ENCODE data around the gene CX3CR1.
"Not testable (repeated sequence)": the region's sequence is repeated elsewhere in the genome, so short reads cannot be mapped to it uniquely, and the experiment has no call there.

Gene CX3CR1

GRCh38 chr3:39279745-39280517, at the start of gene CX3CR1:
Gene CX3CR1 (minus strand): TSS chr3:39280036. CDS start chr3:39266509, 13,527 bp downstream.
- no peak within 1 kb of the TSS for H3K27ac ChIP-seq (ENCODE audit: low read depth, low read length)
- H3K4me3 ChIP-seq (ENCODE audit: low read length), result no peak within 1 kb of the TSS

GRCh38 chr3:39329493-39329892, 49.7 kb upstream of the CX3CR1 start, which contains the start of gene CCR8:
Gene CCR8 (plus strand): TSS chr3:39329709. CDS start chr3:39332332, 2,623 bp downstream.
- Histone ChIP-seq H3K4me1 (ENCODE audit: control insufficient read depth, insufficient read depth, low read length) (no peaks in the 10 kb centered on the region), H3K36me3 (ENCODE audit: control insufficient read depth, insufficient read depth, low read length) (no peaks in the 10 kb centered on the region), H3K27me3 (ENCODE audit: control insufficient read depth, insufficient read depth, low read length) (no peaks in the 10 kb centered on the region), H3K4me3 (ENCODE audit: low read length) (no peak within 1 kb of the TSS), H3K27ac (ENCODE audit: low read depth, low read length) (no peak within 1 kb of the TSS), H3K9ac (ENCODE audit: low read length) (no peak within 1 kb of the TSS)

More at GRCh38 chr3:39279745-39280517, at the start of gene CX3CR1:
- Histone ChIP-seq H3K9ac (ENCODE audit: low read length) (no peak within 1 kb of the TSS), H3K27me3 (ENCODE audit: control insufficient read depth, insufficient read depth, low read length) (no peaks in the 10 kb centered on the region), H3K4me1 (ENCODE audit: control insufficient read depth, insufficient read depth, low read length) (no peaks in the 10 kb centered on the region), H3K36me3 (ENCODE audit: control insufficient read depth, insufficient read depth, low read length) (no peaks in the 10 kb centered on the region)

- Histone ChIP-seq H3K4me1 (ENCODE audit: control insufficient read depth, insufficient read depth, low read length) (no peaks in the 10 kb centered on the region), H3K27ac (ENCODE audit: low read depth, low read length) (no peak overlapping the region), H3K27me3 (ENCODE audit: control insufficient read depth, insufficient read depth, low read length) (no peaks in the 10 kb centered on the region), H3K4me3 (ENCODE audit: low read length) (no peak overlapping the region), H3K9ac (ENCODE audit: low read length) (no peak overlapping the region), H3K36me3 (ENCODE audit: control insufficient read depth, insufficient read depth, low read length) (no peaks in the 10 kb centered on the region)
Observed at GRCh38 chr3:39327746-39328349, 48.0 kb upstream of the CX3CR1 start.

- Histone ChIP-seq H3K36me3 (ENCODE audit: control insufficient read depth, insufficient read depth, low read length) (no peaks in the 10 kb centered on the region), H3K4me1 (ENCODE audit: control insufficient read depth, insufficient read depth, low read length) (no peaks in the 10 kb centered on the region), H3K9ac (ENCODE audit: low read length) (no peak overlapping the region), H3K27me3 (ENCODE audit: control insufficient read depth, insufficient read depth, low read length) (no peaks in the 10 kb centered on the region), H3K4me3 (ENCODE audit: low read length) (no peak overlapping the region), H3K27ac (ENCODE audit: low read depth, low read length) (no peak overlapping the region)
Observed at GRCh38 chr3:39327053-39327745, 47.4 kb upstream of the CX3CR1 start.

GRCh38 chr3:39325236-39325635, 45.4 kb upstream of the CX3CR1 start:
- Histone ChIP-seq H3K4me3 (ENCODE audit: low read length) (no peak overlapping the region), H3K9ac (ENCODE audit: low read length) (no peak overlapping the region), H3K27me3 (ENCODE audit: control insufficient read depth, insufficient read depth, low read length) (no peaks in the 10 kb centered on the region), H3K27ac (ENCODE audit: low read depth, low read length) (no peak overlapping the region), H3K36me3 (ENCODE audit: control insufficient read depth, insufficient read depth, low read length) (no peaks in the 10 kb centered on the region), H3K4me1 (ENCODE audit: control insufficient read depth, insufficient read depth, low read length) (no peaks in the 10 kb centered on the region)

GRCh38 chr3:39323494-39323893, 43.7 kb upstream of the CX3CR1 start:
- no peaks in the 10 kb centered on the region for H3K27me3 ChIP-seq (ENCODE audit: control insufficient read depth, insufficient read depth, low read length)
- H3K27ac ChIP-seq (ENCODE audit: low read depth, low read length), result no peak overlapping the region
- no peaks in the 10 kb centered on the region for H3K36me3 ChIP-seq (ENCODE audit: control insufficient read depth, insufficient read depth, low read length)
- H3K4me3 ChIP-seq (ENCODE audit: low read length), result no peak overlapping the region
- H3K9ac ChIP-seq (ENCODE audit: low read length), result no peak overlapping the region
- no peaks in the 10 kb centered on the region for H3K4me1 ChIP-seq (ENCODE audit: control insufficient read depth, insufficient read depth, low read length)

GRCh38 chr3:39322936-39323335, 43.1 kb upstream of the CX3CR1 start:
- Histone ChIP-seq H3K27me3 (ENCODE audit: control insufficient read depth, insufficient read depth, low read length) (no peaks in the 10 kb centered on the region), H3K36me3 (ENCODE audit: control insufficient read depth, insufficient read depth, low read length) (no peaks in the 10 kb centered on the region), H3K4me1 (ENCODE audit: control insufficient read depth, insufficient read depth, low read length) (no peaks in the 10 kb centered on the region), H3K27ac (ENCODE audit: low read depth, low read length) (no peak overlapping the region), H3K4me3 (ENCODE audit: low read length) (no peak overlapping the region), H3K9ac (ENCODE audit: low read length) (no peak overlapping the region)

- H3K27me3 ChIP-seq (ENCODE audit: control insufficient read depth, insufficient read depth, low read length); H3K4me1 ChIP-seq (ENCODE audit: control insufficient read depth, insufficient read depth, low read length); H3K27ac ChIP-seq (ENCODE audit: low read depth, low read length); H3K36me3 ChIP-seq (ENCODE audit: control insufficient read depth, insufficient read depth, low read length); H3K4me3 ChIP-seq (ENCODE audit: low read length); H3K9ac ChIP-seq (ENCODE audit: low read length): not testable (repeated sequence)
Observed at GRCh38 chr3:39322209-39322715, 42.4 kb upstream of the CX3CR1 start.

GRCh38 chr3:39321574-39321983, 41.7 kb upstream of the CX3CR1 start:
- H3K4me1 ChIP-seq (ENCODE audit: control insufficient read depth, insufficient read depth, low read length); H3K27me3 ChIP-seq (ENCODE audit: control insufficient read depth, insufficient read depth, low read length); H3K36me3 ChIP-seq (ENCODE audit: control insufficient read depth, insufficient read depth, low read length); H3K9ac ChIP-seq (ENCODE audit: low read length); H3K27ac ChIP-seq (ENCODE audit: low read depth, low read length); H3K4me3 ChIP-seq (ENCODE audit: low read length): not testable (repeated sequence)

- H3K27ac ChIP-seq (ENCODE audit: low read depth, low read length), result no peak overlapping the region
- no peak overlapping the region for H3K4me3 ChIP-seq (ENCODE audit: low read length)
- no peaks in the 10 kb centered on the region for H3K4me1 ChIP-seq (ENCODE audit: control insufficient read depth, insufficient read depth, low read length)
- no peak overlapping the region for H3K9ac ChIP-seq (ENCODE audit: low read length)
- H3K27me3 ChIP-seq (ENCODE audit: control insufficient read depth, insufficient read depth, low read length), result no peaks in the 10 kb centered on the region
- no peaks in the 10 kb centered on the region for H3K36me3 ChIP-seq (ENCODE audit: control insufficient read depth, insufficient read depth, low read length)
Observed at GRCh38 chr3:39319249-39319648, 39.4 kb upstream of the CX3CR1 start.

GRCh38 chr3:39318301-39318700, 38.5 kb upstream of the CX3CR1 start:
- H3K27ac ChIP-seq (ENCODE audit: low read depth, low read length), result no peak overlapping the region
- H3K27me3 ChIP-seq (ENCODE audit: control insufficient read depth, insufficient read depth, low read length), result no peaks in the 10 kb centered on the region
- no peak overlapping the region for H3K9ac ChIP-seq (ENCODE audit: low read length)
- H3K36me3 ChIP-seq (ENCODE audit: control insufficient read depth, insufficient read depth, low read length), result no peaks in the 10 kb centered on the region
- no peak overlapping the region for H3K4me3 ChIP-seq (ENCODE audit: low read length)
- H3K4me1 ChIP-seq (ENCODE audit: control insufficient read depth, insufficient read depth, low read length), result no peaks in the 10 kb centered on the region

GRCh38 chr3:39317571-39318169, 37.8 kb upstream of the CX3CR1 start:
- Histone ChIP-seq H3K27me3 (ENCODE audit: control insufficient read depth, insufficient read depth, low read length) (no peaks in the 10 kb centered on the region), H3K9ac (ENCODE audit: low read length) (no peak overlapping the region), H3K4me3 (ENCODE audit: low read length) (no peak overlapping the region), H3K27ac (ENCODE audit: low read depth, low read length) (no peak overlapping the region), H3K4me1 (ENCODE audit: control insufficient read depth, insufficient read depth, low read length) (no peaks in the 10 kb centered on the region), H3K36me3 (ENCODE audit: control insufficient read depth, insufficient read depth, low read length) (no peaks in the 10 kb centered on the region)
